Fibroblast of lung (primary cell): ENCODE measurements around the gene TMEM37. TPM values are rescaled to one million over a fixed set of nuclear protein-coding genes. Genes with fewer than 3 reads are reported as not detected.

Experiments used
- DNase-seq, 2 donors: peaks; one replicate each; pipeline versions ENCODE4 v3.0.0 to v3.0.0-alpha.2; 2010; ENCODE audit warnings: low read depth in 2 of 2
- H2AFZ ChIP-seq: 2 replicates; pipeline ENCODE4 v1.5.1; 2012; ENCODE audit warnings: low read length, control low read depth, inconsistent platforms
- H3K27ac ChIP-seq: 2 replicates; pipeline ENCODE4 v1.5.1; 2011; ENCODE audit warnings: low read length, control low read depth; ENCODE audit not compliant: insufficient read depth
- H3K27me3 ChIP-seq: 2 replicates; pipeline ENCODE4 v1.5.1; 2011; ENCODE audit warnings: mild to moderate bottlenecking, low read length; ENCODE audit not compliant: control insufficient read depth, insufficient read depth
- H3K36me3 ChIP-seq: 2 replicates; pipeline ENCODE4 v1.5.1; 2011; ENCODE audit warnings: low read length; ENCODE audit not compliant: control insufficient read depth, insufficient read depth
- H3K4me1 ChIP-seq: 2 replicates; pipeline ENCODE4 v1.5.1; 2011; ENCODE audit warnings: low read length; ENCODE audit not compliant: control insufficient read depth, insufficient read depth; ENCODE audit errors: extremely low read depth
- H3K4me2 ChIP-seq: 2 replicates; pipeline ENCODE4 v1.5.1; 2011; ENCODE audit warnings: low read length, control low read depth; ENCODE audit not compliant: insufficient read depth; ENCODE audit errors: extremely low read depth
- H3K4me3 ChIP-seq, 4 experiments: fragments of 200-600 bp in 1 of 4; sonication (generic) in 1 of 4; replicated peaks in 1 of 4; 2 replicates each; pipeline ENCODE4 v1.5.1; 2011 to 2016; ENCODE audit warnings: low read length in 4 of 4, low read depth in 3 of 4, mild to moderate bottlenecking in 3 of 4, control low read depth in 2 of 4, inconsistent platforms in 1 of 4, mixed read lengths in 1 of 4; ENCODE audit not compliant: insufficient read depth in 1 of 4; ENCODE audit errors: control extremely low read depth in 1 of 4
- H3K79me2 ChIP-seq: 2 replicates; pipeline ENCODE4 v1.5.1; 2012; ENCODE audit warnings: mild to moderate bottlenecking, low read length, inconsistent platforms; ENCODE audit not compliant: control insufficient read depth, insufficient read depth
- H3K9ac ChIP-seq: 2 replicates; pipeline ENCODE4 v1.5.1; 2011; ENCODE audit warnings: mild to moderate bottlenecking, low read length, control low read depth; ENCODE audit not compliant: insufficient read depth
- H3K9me3 ChIP-seq: 2 replicates; pipeline ENCODE4 v1.5.1; 2012; ENCODE audit warnings: low read depth, low read length; ENCODE audit not compliant: control insufficient read depth, insufficient read depth
- H4K20me1 ChIP-seq: 2 replicates; pipeline ENCODE4 v1.5.1; 2011; ENCODE audit warnings: low read length; ENCODE audit not compliant: control insufficient read depth, insufficient read depth; ENCODE audit errors: extremely low read depth
- CTCF ChIP-seq, 2 donors: IDR thresholded peaks in 1 of 2; conservative IDR thresholded peaks in 1 of 2; 1 replicate in 1 of 2; 2 replicates in 1 of 2; pipeline ENCODE4 v1.5.1; 2011 to 2012; ENCODE audit warnings: low read length in 2 of 2, control low read depth in 1 of 2, inconsistent platforms in 1 of 2, low read depth in 1 of 2, mild to moderate bottlenecking in 1 of 2
- EZH2 ChIP-seq: IDR thresholded peaks from 2 replicates; pipeline ENCODE4 v1.5.1; 2012; ENCODE audit warnings: low read length, control low read depth, mild to moderate bottlenecking; ENCODE audit errors: missing control alignments
- polyA plus RNA-seq, 2 donors: library from polyadenylated mRNA; depleted of rRNA in 1 of 2; stranded (reverse) in 1 of 2; unstranded in 1 of 2; fragments of >200 nt; gene quantifications; 2 replicates each; pipeline ENCODE4 v1.2.1, GENCODE V29; 2011 to 2012; ENCODE audit warnings: missing spikeins in 1 of 2
- total RNA-seq: library from RNA; depleted of rRNA; stranded (reverse); fragments of >200 nt; gene quantifications from 2 replicates; pipeline ENCODE4 v1.2.1, GENCODE V29; 2014

Gene TMEM37
- total and polyA plus RNA-seq, 2 donors (not counting 1 experiment from before 2014, with no cell fraction given) = 0.50 to 0.99 TPM

- H3K9ac ChIP-seq = no peak overlapping the region
- no peaks in the 10 kb centered on the region for H3K79me2 ChIP-seq
- no peak overlapping the region for H3K4me3 ChIP-seq
- no peak for DNase-seq
- H3K27ac ChIP-seq = no peak overlapping the region
- TF ChIP-seq EZH2 = no peak
- TF ChIP-seq CTCF (conservative IDR thresholded peaks at IDR 0.05 in 1 of 2, IDR thresholded peaks at IDR 0.05 in 1 of 2; ENCODE audit: low read depth in 1 of 2, low read length in 2 of 2) = no peak
- no peaks in the 10 kb centered on the region for H3K36me3 ChIP-seq
- no peak overlapping the region for H3K4me2 ChIP-seq
- no peaks in the 10 kb centered on the region for H3K4me1 ChIP-seq
- H3K27me3 ChIP-seq = no peaks in the 10 kb centered on the region
- H4K20me1 ChIP-seq = no peaks in the 10 kb centered on the region
- no peak overlapping the region for H2AFZ ChIP-seq
- no peaks in the 10 kb centered on the region for H3K9me3 ChIP-seq
Observed at GRCh38 chr2:119483896-119484718, 52.5 kb downstream of the TMEM37 start.

GRCh38 chr2:119484834-119485233 is 53.2 kb downstream of the TMEM37 start:
- Histone ChIP-seq H3K79me2 (no peaks in the 10 kb centered on the region), H3K9me3 (no peaks in the 10 kb centered on the region), H2AFZ (no peak overlapping the region), H3K36me3 (no peaks in the 10 kb centered on the region), H3K4me2 (no peak overlapping the region), H3K27ac (no peak overlapping the region), H3K27me3 (no peaks in the 10 kb centered on the region), H3K9ac (no peak overlapping the region), H3K4me3 (no peak overlapping the region), H4K20me1 (no peaks in the 10 kb centered on the region), H3K4me1 (no peaks in the 10 kb centered on the region)
- DNase-seq = no peak
- no peak for TF ChIP-seq CTCF (conservative IDR thresholded peaks at IDR 0.05 in 1 of 2, IDR thresholded peaks at IDR 0.05 in 1 of 2; ENCODE audit: low read depth in 1 of 2, low read length in 2 of 2)
- TF ChIP-seq EZH2 = no peak

- no peak overlapping the region for H3K27ac ChIP-seq
- TF ChIP-seq CTCF (conservative IDR thresholded peaks at IDR 0.05 in 1 of 2, IDR thresholded peaks at IDR 0.05 in 1 of 2; ENCODE audit: low read depth in 1 of 2, low read length in 2 of 2) = no peak
- TF ChIP-seq EZH2 = no peak
- no peaks in the 10 kb centered on the region for H3K4me1 ChIP-seq
- H3K9ac ChIP-seq = no peak overlapping the region
- H2AFZ ChIP-seq = no peak overlapping the region
- no peaks in the 10 kb centered on the region for H3K36me3 ChIP-seq
- no peaks in the 10 kb centered on the region for H3K9me3 ChIP-seq
- no peak overlapping the region for H3K4me3 ChIP-seq
- H3K79me2 ChIP-seq = no peaks in the 10 kb centered on the region
- no peaks in the 10 kb centered on the region for H3K27me3 ChIP-seq
- H3K4me2 ChIP-seq = no peak overlapping the region
- no peaks in the 10 kb centered on the region for H4K20me1 ChIP-seq
- no peak for DNase-seq
Observed at GRCh38 chr2:119485336-119486110, 53.9 kb downstream of the TMEM37 start.
